Uterus (tissue), 4 donors: Measurements from ENCODE around the gene DUSP10. TPM values are rescaled to one million over a fixed set of nuclear protein-coding genes. Genes with fewer than 3 reads are reported as not detected.

ENCODE experiments used
- DNase-seq, 2 donors: peaks; one replicate each; pipeline ENCODE4 v3.0.0-alpha.2; 2019 to 2020
- H3K27ac ChIP-seq, 2 donors: fragments of 200-600 bp; sonication (generic); 1 replicate in 1 of 2; 2 replicates in 1 of 2; pipeline ENCODE4 v1.5.1; 2016 to 2018
- H3K27me3 ChIP-seq, 2 donors: fragments of 200-600 bp; sonication (generic); one replicate each; pipeline ENCODE4 v1.5.1; 2018 to 2019; ENCODE audit warnings: control low read depth in 1 of 2
- H3K36me3 ChIP-seq, 2 donors: fragments of 200-600 bp; sonication (generic); one replicate each; pipeline ENCODE4 v1.5.1; 2019; ENCODE audit warnings: control low read depth in 1 of 2
- H3K4me1 ChIP-seq, 2 donors: fragments of 200-600 bp; sonication (generic); one replicate each; pipeline ENCODE4 v1.5.1; 2018 to 2019; ENCODE audit warnings: control low read depth in 1 of 2
- H3K4me3 ChIP-seq, 2 donors: fragments of 200-600 bp; sonication (generic); 1 replicate in 1 of 2; 2 replicates in 1 of 2; pipeline ENCODE4 v1.5.1; 2018 to 2019; ENCODE audit warnings: mild to moderate bottlenecking in 1 of 2
- H3K9me3 ChIP-seq, 2 donors: fragments of 200-600 bp; sonication (generic); one replicate each; pipeline ENCODE4 v1.5.1; 2019; ENCODE audit warnings: control low read depth in 1 of 2
- POLR2A ChIP-seq, 2 donors: fragments of 450-650 bp; IDR thresholded peaks; one replicate each; pipeline ENCODE4 v1.6.1; 2016; ENCODE audit warnings: antibody characterized with exemption in 2 of 2, mild to moderate bottlenecking in 1 of 2, moderate library complexity in 1 of 2
- intact Hi-C: fragments of 100-400 bp; cut with DNase I; formaldehyde crosslinking; loops from one replicate; pipeline ENCODE4 v1.15.1; 2023; ENCODE audit warnings: low total_unique reads
- total RNA-seq, 4 donors: library from RNA; depleted of rRNA in 3 of 4; stranded (reverse); fragments of >200 nt in 3 of 4; gene quantifications; one replicate each; pipeline versions ENCODE4 v1.1.0 to v1.2.4, GENCODE V29; 2014 to 2023
- TF ChIP-seq, protein P1 (sequence below), 4 experiments: fragments of 200-600 bp in 2 of 4; fragments of 450-650 bp in 2 of 4; sonication (generic) in 2 of 4; IDR thresholded peaks; one replicate each; pipeline ENCODE4 v1.5.1; 2016 to 2019; ENCODE audit warnings: antibody characterized with exemption in 4 of 4, mild to moderate bottlenecking in 2 of 4, moderate library complexity in 1 of 4
- donor health status: DM: yes; HTN: yes; CAD: no.

The DUSP10 gene
- total RNA-seq, 4 donors from 2014 or later, result 0.26 to 10.9 (median 5.5) TPM

DNA sequence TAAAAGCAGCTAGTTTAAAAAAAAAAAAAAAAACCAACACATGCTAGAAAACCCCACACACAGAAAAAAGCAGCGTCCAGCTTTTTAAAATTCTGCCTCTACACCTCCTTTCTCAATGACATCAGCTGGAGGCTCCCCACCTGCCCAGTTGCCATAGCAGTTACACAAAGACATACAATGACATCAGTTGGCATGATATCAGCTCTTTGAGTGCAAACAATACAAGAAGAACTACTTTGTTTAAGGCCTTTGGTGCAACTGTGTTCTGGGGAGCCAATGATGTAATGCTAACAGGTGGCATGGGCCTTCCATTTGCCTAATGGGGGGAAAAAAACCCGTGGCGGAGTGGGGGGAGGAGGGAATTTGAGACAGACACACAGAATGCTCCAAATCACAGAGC, 32.9 kb downstream of the DUSP10 start:
- no peaks in the 10 kb centered on the region for H3K9me3 ChIP-seq
- no peaks in the 10 kb centered on the region for H3K27me3 ChIP-seq
- H3K4me1 ChIP-seq, result no peaks in the 10 kb centered on the region
- DNase-seq, result peak; percentile 38 to 60
- TF ChIP-seq, protein P1, sequence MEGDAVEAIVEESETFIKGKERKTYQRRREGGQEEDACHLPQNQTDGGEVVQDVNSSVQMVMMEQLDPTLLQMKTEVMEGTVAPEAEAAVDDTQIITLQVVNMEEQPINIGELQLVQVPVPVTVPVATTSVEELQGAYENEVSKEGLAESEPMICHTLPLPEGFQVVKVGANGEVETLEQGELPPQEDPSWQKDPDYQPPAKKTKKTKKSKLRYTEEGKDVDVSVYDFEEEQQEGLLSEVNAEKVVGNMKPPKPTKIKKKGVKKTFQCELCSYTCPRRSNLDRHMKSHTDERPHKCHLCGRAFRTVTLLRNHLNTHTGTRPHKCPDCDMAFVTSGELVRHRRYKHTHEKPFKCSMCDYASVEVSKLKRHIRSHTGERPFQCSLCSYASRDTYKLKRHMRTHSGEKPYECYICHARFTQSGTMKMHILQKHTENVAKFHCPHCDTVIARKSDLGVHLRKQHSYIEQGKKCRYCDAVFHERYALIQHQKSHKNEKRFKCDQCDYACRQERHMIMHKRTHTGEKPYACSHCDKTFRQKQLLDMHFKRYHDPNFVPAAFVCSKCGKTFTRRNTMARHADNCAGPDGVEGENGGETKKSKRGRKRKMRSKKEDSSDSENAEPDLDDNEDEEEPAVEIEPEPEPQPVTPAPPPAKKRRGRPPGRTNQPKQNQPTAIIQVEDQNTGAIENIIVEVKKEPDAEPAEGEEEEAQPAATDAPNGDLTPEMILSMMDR (IDR thresholded peaks at IDR 0.05), result no peak
- no peak for TF ChIP-seq POLR2A (IDR thresholded peaks at IDR 0.05)
- intact Hi-C loops, result no loop called here
- peak overlapping the region in 1 of 2 donors; percentile 50 for H3K27ac ChIP-seq
- H3K4me3 ChIP-seq, result no peak overlapping the region
- no peaks in the 10 kb centered on the region for H3K36me3 ChIP-seq

DNA sequence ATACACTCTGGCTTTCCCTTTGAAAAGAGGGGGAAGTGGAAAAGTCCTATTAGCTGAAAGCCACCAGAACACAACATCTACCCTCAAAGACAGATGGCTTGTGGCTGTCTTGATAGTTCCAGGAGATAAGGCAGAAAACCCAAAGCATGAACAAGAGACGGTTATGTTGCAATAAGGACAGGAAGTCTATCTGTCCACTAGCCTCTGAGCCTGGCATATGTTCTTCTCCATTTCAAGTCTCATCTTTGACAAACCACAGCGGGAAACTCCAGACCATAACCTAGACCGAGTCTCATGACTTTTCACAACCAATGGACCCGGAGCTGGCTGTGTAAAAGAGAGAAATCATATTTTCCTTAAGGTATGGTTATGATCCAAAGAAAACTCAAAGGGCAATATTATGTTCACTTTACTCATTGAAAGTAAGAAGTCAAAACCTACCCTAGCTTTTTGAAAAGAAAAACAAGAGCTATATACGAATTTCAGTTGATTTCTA, 33.8 kb downstream of the DUSP10 start:
- H3K9me3 ChIP-seq, result no peaks in the 10 kb centered on the region
- no peak for DNase-seq
- intact Hi-C loops, result no loop called here
- TF ChIP-seq, protein P1 (IDR thresholded peaks at IDR 0.05), result no peak
- no peak for TF ChIP-seq POLR2A (IDR thresholded peaks at IDR 0.05)
- H3K36me3 ChIP-seq, result no peaks in the 10 kb centered on the region
- peak overlapping the region; percentile 10 to 50 for H3K27ac ChIP-seq
- no peak overlapping the region for H3K4me3 ChIP-seq
- H3K4me1 ChIP-seq, result no peaks in the 10 kb centered on the region
- H3K27me3 ChIP-seq, result no peaks in the 10 kb centered on the region

DNA sequence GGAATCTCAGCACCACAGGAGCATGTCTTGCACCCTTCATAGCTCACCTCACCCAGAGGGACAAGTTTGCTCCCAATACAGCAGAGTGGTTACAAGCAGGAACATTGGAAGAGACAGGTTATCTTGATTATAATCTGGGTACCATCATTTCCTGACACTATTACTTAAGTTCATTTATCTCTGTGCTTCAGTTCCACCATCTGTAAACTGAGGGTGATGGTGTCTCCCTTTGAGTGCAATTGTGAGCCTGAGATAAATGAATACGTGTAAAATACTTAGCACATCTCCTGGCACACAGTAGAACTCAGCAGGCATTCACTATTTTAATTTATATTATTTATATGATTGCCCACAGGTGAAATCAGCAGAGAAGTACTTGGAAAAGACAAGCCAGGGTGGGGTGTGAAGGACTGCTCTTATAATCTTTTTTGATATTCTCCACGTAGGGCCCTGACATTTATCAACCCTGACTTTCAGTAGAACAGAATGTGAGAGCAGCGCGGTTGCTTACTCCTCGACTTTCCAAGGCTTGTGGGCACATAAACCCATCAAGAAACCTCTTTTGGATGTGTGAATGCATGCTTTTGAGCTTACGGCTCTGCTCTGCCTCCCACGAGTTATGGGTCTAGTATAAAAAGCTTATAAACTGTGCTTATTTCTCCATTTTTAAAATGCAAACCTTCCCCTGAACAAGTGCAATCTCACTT, 34.9 kb downstream of the DUSP10 start:
- no peak overlapping the region for H3K4me3 ChIP-seq
- peak in 1 of 2 donors; percentile 31 for DNase-seq
- H3K9me3 ChIP-seq, result no peaks in the 10 kb centered on the region
- no peak for TF ChIP-seq POLR2A (IDR thresholded peaks at IDR 0.05)
- TF ChIP-seq, protein P1 (IDR thresholded peaks at IDR 0.05), result no peak
- intact Hi-C loops, result no loop called here
- no peaks in the 10 kb centered on the region for H3K4me1 ChIP-seq
- H3K36me3 ChIP-seq, result no peaks in the 10 kb centered on the region
- no peaks in the 10 kb centered on the region for H3K27me3 ChIP-seq
- H3K27ac ChIP-seq, result peak overlapping the region; percentile 9 to 47

DNA sequence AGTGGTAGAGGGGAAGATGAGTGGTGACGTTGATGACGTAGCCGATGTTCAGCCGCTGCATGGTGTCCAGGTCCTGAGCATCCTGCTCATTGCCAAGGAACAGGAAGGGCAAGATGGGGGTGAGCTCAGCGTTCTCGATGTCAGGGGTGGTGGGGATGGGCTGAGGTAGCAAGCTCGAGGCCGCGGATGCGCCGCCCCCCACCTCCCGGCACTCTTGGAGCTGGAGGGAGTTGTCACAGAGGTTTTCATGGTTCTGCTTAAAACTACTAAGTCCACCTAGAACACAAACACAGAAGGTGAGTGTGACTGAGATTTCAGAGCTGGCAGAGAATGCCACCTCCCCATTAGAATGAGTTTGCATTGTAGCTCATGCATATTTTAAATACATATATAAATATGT, 35.7 kb downstream of the DUSP10 start:
- Histone ChIP-seq H3K27me3 (no peaks in the 10 kb centered on the region), H3K9me3 (no peaks in the 10 kb centered on the region), H3K4me1 (no peaks in the 10 kb centered on the region), H3K27ac (no peak overlapping the region), H3K36me3 (no peaks in the 10 kb centered on the region), H3K4me3 (no peak overlapping the region)
- intact Hi-C loops, result no loop called here
- no peak for DNase-seq
- TF ChIP-seq, protein P1 (IDR thresholded peaks at IDR 0.05), result no peak
- no peak for TF ChIP-seq POLR2A (IDR thresholded peaks at IDR 0.05)

DNA sequence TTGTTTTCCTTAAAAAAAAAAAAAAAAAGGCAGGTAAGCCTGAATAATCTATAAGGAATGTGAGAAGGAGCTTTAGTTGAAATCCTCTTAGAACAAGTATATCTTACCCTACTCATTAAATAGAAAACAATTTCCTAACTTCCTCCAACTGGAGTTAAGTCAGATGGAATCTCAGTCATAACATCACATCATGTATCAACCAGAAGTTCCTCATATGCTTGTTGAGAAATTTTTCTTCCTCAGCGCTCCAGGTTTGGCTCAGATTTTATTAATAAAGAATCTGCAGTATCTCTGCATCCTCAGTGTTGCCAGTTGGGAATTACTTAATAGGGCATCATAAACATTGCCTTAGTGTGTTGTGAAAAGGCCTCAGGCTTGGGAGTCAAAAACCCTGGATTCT, 37.6 kb downstream of the DUSP10 start:
- Histone ChIP-seq H3K4me3 (no peak overlapping the region), H3K36me3 (no peaks in the 10 kb centered on the region), H3K27me3 (no peaks in the 10 kb centered on the region), H3K9me3 (no peaks in the 10 kb centered on the region), H3K4me1 (no peaks in the 10 kb centered on the region), H3K27ac (no peak overlapping the region)
- no peak for DNase-seq
- TF ChIP-seq, protein P1 (IDR thresholded peaks at IDR 0.05), result no peak
- no peak for TF ChIP-seq POLR2A (IDR thresholded peaks at IDR 0.05)
- intact Hi-C loops, result no loop called here
